ENCODE measurements around the gene SH3GLB1. TPM values are rescaled to one million over a fixed set of nuclear protein-coding genes. Genes with fewer than 3 reads are reported as not detected.

The SH3GLB1 gene
- total and polyA plus RNA-seq, 2 of the 13 experiments (the other 11 are each of a cell fraction or from before 2014, with no cell fraction given) = 26.0 to 41.5 TPM

GRCh38 chr1:86704458-86704971 lies at the start of gene SH3GLB1 (continued):
- TF ChIP-seq HDAC1 (CRISPR knock-in tag; IDR thresholded peaks at IDR 0.05) (peak; percentile 66; the same call in 1 of the 2 replicates), CHD4 (IDR thresholded peaks at IDR 0.05; ENCODE audit: borderline replicate concordance, low read length) (no peak), RBFOX2 (IDR thresholded peaks at IDR 0.05; ENCODE audit: low read depth, low read length) (peak; percentile 95), SUZ12 (IDR thresholded peaks at IDR 0.05; ENCODE audit: low read depth, low read length) (no peak), SNAPC4 (CRISPR knock-in tag; IDR thresholded peaks at IDR 0.05) (peak; percentile 75), ZFAT (CRISPR knock-in tag; conservative IDR thresholded peaks at IDR 0.05) (no peak), ZNF350 (CRISPR knock-in tag; IDR thresholded peaks at IDR 0.05; ENCODE audit: borderline replicate concordance, low read depth) (peak; percentile 58; the same call in 1 of the 2 replicates), ZFP41 (CRISPR knock-in tag; IDR thresholded peaks at IDR 0.05; ENCODE audit: borderline replicate concordance) (no peak), ZNF660 (CRISPR knock-in tag; IDR thresholded peaks at IDR 0.05; ENCODE audit: borderline replicate concordance, low read depth) (no peak), EEA1 (CRISPR knock-in tag; IDR thresholded peaks at IDR 0.05; ENCODE audit: borderline replicate concordance) (peak; percentile 61), ZMYM2 (CRISPR knock-in tag; IDR thresholded peaks at IDR 0.05) (0 out of 2 replicates have a peak, but pooled peaks have one; percentile 6), AGO1 (IDR thresholded peaks at IDR 0.05; ENCODE audit: low read depth, low read length, poor library complexity, severe bottlenecking) (peak; percentile 25), ZNF329 (CRISPR knock-in tag; IDR thresholded peaks at IDR 0.05; ENCODE audit: low read depth) (0 out of 2 replicates have a peak, but pooled peaks have one; percentile 71), NRL (CRISPR knock-in tag; IDR thresholded peaks at IDR 0.05; ENCODE audit: borderline replicate concordance) (0 out of 2 replicates have a peak, but pooled peaks have one; percentile 16), ZNF275 (CRISPR knock-in tag; IDR thresholded peaks at IDR 0.05; ENCODE audit: borderline replicate concordance) (peak; percentile 10; the same call in 1 of the 2 replicates), POGK (CRISPR knock-in tag; conservative IDR thresholded peaks at IDR 0.05) (peak; percentile 74; the same call in 1 of the 2 replicates), CENPT (CRISPR knock-in tag; IDR thresholded peaks at IDR 0.05; ENCODE audit: low read depth) (0 out of 2 replicates have a peak, but pooled peaks have one; percentile 36), ZNF501 (CRISPR knock-in tag; IDR thresholded peaks at IDR 0.05) (peak; percentile 85), ZNF263 (CRISPR knock-in tag; IDR thresholded peaks at IDR 0.05) (peak; percentile 3; the same call in 1 of the 2 replicates), ZNF788 (CRISPR knock-in tag; IDR thresholded peaks at IDR 0.05; ENCODE audit: borderline replicate concordance) (peak; percentile 61; the same call in 1 of the 2 replicates), SMC3 (IDR thresholded peaks at IDR 0.05; ENCODE audit: low read length) (no peak), ZNF547 (CRISPR knock-in tag; IDR thresholded peaks at IDR 0.05) (peak; percentile 51)
